ENCODE data around the gene IGFBPL1.
A peak's percentile ranks its signal among the peaks of the same experiment; 100 is the strongest.
"Not testable (repeated sequence)": the region's sequence is repeated elsewhere in the genome, so short reads cannot be mapped to it uniquely, and the experiment has no call there.

The IGFBPL1 gene

GRCh38 chr9:38399191-38399590 lies 25.1 kb downstream of the IGFBPL1 start:
- DNase-seq (ENCODE audit: low read depth): not testable (repeated sequence)

DNA sequence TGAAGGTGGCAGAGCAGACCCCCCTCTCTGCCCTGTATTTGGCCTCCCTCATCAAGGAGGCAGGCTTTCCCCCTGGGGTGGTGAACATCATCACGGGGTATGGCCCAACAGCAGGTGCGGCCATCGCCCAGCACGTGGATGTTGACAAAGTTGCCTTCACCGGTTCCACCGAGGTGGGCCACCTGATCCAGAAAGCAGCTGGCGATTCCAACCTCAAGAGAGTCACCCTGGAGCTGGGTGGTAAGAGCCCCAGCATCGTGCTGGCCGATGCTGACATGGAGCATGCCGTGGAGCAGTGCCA lies 27.9 kb downstream of the IGFBPL1 start:
- DNase-seq (ENCODE audit: low read depth): no peak

GRCh38 chr9:38395653-38396370 lies 28.4 kb downstream of the IGFBPL1 start:
- no peak for DNase-seq (ENCODE audit: low read depth)

GRCh38 chr9:38394416-38394815 lies 29.8 kb downstream of the IGFBPL1 start:
- DNase-seq (ENCODE audit: low read depth): no peak

DNA sequence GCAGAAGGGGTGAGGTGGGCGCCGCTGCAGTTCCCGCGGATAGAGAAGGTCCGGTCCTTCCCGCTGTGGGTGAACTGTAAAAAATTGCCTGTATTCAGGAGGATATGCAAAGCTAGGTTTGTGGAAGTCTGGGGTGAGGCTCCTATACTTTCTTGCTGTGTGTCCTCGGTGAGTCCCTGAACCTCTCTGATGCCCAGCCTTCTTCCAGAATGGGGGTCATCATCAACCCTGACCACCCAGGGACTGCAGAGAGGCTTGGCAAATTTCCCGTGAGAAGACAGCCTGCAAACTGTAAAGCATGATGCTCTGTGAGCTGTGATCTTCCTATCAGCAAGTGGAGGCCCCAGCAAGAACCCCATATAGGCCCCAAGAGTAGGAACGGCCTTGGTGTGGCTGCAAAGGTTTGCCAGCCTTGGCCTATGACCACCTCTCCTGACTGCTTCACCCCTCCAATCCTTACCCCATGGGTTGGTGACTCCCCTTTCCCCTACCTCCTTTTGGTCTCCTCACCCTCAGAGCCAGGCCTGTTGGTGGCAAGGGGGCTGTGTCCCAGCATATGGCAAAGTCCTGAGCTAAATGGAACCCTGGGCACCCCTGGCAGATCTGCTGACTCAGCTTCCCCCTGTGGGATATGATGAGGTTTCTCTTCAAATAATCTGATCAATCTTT lies 31.0 kb downstream of the IGFBPL1 start:
- no peak for DNase-seq (ENCODE audit: low read depth)

DNA sequence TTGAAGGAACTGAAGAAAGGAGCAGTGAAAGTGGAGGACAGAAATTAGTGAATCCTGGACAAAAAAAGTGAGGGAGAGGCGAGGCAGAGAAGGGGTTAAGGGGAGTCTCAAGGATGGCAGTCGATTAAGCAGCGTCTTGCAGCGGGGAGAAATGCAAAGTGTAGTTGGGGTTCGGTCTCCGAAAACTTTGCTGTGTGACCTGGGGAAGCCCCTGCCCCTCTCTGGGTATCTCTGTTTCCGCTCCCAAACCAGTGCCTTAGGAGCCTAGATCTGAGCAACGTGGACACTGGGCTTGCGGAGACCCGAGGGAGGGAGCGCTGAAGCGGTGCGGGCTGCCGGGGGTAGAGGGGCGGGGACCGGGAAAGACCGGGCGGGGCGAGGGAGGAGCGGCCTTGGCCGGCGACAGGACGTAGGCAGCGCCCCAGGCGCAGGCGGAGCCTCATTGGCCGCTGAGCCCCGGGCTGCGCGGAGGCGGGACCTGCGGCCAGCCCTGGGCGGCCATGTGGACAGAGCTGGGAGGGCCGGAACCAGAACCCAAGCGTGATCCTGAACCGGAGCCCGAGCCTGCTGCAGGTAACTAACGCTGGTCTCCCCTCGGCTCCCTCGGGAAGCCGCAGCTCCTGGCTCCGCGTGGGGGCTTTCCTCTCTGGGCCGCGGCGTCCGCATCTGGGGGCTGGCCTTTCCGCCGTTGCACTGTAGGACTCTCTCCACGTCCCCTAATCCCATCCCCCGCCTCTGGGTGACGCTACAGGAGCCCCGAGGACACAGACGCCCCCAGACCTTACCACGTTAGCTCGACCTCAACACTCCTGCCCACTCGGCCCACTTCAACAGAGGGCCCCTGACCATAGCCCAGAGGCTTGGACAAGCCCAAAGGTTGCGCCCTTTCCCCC lies 31.8 kb downstream of the IGFBPL1 start, which contains the start of gene ALDH1B1:
Gene ALDH1B1, plus strand, starts transcription at position 468 of the 893 bp plus-strand sequence. CDS start 3,047 bp downstream, outside the sequence.
- DNase-seq (ENCODE audit: low read depth): peak; percentile 64

- no peak for DNase-seq (ENCODE audit: low read depth)
Measured at GRCh38 chr9:38391278-38392118, 32.8 kb downstream of the IGFBPL1 start.

DNA sequence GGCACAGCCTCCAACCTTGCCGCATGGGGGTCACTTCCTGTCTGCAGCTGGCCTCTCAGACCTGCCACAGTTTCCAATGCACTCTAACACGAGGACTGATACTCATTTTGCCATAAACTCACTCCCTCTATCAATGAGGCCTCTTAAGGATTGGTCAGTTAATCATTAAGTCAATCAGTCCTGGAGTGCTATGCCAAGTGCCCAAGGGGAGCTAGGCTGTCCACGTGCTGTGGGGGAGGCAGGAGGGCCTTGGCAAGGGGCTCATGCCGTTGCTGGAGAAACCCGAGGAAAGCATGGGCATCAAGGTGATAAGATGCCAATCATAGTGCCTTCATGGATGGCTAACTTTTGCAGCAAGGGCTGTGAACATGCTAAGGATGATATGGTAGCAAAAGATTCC lies 33.4 kb downstream of the IGFBPL1 start:
- no peak for DNase-seq (ENCODE audit: low read depth)

DNA sequence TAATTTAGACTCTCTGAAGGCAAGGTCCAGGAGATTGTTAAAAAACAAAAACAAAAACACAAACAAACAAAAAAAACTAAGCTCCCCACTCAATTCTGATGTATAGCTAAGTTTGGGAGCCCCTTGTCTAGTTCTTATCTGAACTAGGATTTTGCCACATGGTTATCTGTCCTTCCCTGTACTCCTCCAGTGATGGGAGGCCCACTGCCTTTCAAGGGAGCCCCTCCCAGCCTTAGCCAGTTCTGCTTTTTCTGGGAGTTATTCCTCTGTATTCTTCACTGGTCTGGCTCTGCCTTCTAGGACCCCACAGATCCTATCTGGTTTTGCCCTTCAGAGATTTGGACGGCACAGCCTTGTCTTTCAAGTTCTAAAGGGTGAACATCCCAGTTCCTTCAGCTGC lies 33.8 kb downstream of the IGFBPL1 start:
- no peak for DNase-seq (ENCODE audit: low read depth)

- no peak for DNase-seq (ENCODE audit: low read depth)
Measured at GRCh38 chr9:38389313-38389712, 34.9 kb downstream of the IGFBPL1 start.

GRCh38 chr9:38388283-38389223 lies 35.7 kb downstream of the IGFBPL1 start:
- DNase-seq (ENCODE audit: low read depth): no peak

- no peak for DNase-seq (ENCODE audit: low read depth)
Measured at GRCh38 chr9:38387751-38388150, 36.5 kb downstream of the IGFBPL1 start.

- DNase-seq (ENCODE audit: low read depth): no peak
Measured at GRCh38 chr9:38387066-38387465, 37.2 kb downstream of the IGFBPL1 start.

DNA sequence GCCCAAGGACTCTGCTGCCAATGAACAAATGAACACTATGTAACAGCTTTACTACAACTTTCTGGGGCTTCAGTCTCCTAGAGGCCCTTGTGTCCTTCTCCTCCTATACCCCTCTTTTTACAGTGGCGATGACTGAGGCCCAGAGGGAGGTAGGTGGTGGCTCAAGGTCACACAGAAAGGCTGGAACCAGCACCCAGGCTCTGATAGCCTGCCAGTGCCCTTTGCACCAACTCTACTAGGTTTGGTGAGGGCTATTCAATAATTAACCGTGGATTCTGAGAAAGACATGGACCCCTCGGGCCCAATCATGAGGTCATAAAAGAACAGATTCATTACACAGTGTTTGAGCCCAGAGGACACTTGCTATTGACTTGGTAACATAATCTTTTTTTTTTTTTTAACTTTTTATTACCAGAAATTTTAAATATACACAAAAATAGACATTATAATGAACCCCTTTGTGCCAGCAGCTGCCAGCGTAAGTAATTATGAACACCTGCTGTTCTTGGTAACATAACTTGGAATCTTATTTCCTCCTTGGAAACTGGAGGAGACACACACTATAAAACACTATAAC lies 37.8 kb downstream of the IGFBPL1 start:
- DNase-seq (ENCODE audit: low read depth): no peak

- no peak for DNase-seq (ENCODE audit: low read depth)
Measured at GRCh38 chr9:38385896-38386295, 38.4 kb downstream of the IGFBPL1 start.

- no peak for DNase-seq (ENCODE audit: low read depth)
Measured at GRCh38 chr9:38384990-38385848, 39.0 kb downstream of the IGFBPL1 start.

DNA sequence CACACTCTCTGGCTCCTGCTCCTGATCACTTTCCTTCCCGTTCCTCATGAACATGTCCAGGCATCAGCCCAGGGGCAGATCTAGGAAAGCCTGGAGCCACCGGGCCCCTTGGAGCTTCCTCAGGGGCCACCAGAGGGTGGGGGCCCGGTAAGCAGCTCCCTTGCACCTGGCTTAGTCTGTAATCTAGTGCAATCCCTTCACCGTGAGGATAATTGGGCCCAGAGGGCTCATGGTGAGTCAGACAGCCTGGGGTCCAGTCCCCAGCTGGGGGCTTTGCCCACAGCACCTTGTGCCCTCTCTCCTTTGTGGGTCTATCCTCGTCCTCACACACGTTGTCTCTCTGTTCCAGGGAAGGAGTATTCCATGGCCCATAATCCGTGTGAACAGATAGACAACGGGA lies 42.1 kb downstream of the IGFBPL1 start:
- DNase-seq (ENCODE audit: low read depth): no peak

DNA sequence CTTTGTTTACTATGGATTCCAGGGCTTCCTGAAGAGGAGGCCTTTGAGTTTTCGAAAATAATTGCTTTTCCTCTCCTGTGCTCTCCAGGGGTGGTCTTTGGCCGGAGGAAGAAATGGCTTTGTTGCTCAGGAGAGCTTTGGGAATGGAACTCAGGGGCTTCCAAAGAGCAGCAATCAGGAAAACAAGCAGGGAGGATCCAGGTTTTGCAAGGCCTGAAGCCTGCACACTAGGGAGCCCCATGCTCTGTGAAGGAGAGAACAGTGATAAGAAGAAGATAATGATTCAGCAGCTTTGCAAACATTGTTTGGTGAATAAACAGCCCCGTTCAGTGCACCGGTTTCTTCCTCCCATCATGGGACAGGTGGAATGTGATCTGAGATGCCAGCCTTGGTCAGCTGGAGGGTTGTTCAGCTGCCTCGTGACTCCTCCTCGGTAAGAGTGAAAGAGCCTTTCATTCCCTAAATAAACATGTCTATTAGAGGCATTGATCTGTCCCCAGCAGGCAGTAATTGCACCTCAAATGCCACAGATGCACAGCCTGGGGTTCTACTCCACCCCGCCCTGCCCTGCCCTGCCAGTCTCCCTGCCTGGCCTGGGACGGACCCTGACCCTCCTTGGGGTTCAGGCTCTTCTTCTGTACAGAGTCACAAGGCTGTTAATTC lies 43.3 kb downstream of the IGFBPL1 start:
- no peak for DNase-seq (ENCODE audit: low read depth)
